Cardiac muscle cell (in vitro differentiated cells and primary cell): ENCODE measurements around the gene SUSD2. TPM values are rescaled to one million over a fixed set of nuclear protein-coding genes. Genes with fewer than 3 reads are reported as not detected.

ENCODE experiments used
- DNase-seq, 2 donors: peaks; one replicate each; pipeline versions ENCODE4 v3.0.0 to v3.0.0-alpha.2; 2010 to 2017; ENCODE audit warnings: low read depth in 1 of 2, low spot score in 1 of 2
- H3K27ac ChIP-seq: fragments of 200-600 bp; sonication (generic); 2 replicates; pipeline ENCODE4 v1.5.1; 2016
- H3K27me3 ChIP-seq: fragments of 200-600 bp; sonication (generic); 2 replicates; pipeline ENCODE4 v1.6.0; 2016; ENCODE audit warnings: control low read depth
- H3K36me3 ChIP-seq: fragments of 200-600 bp; sonication (generic); 2 replicates; pipeline ENCODE4 v1.5.1; 2016; ENCODE audit warnings: control low read depth
- H3K4me1 ChIP-seq: fragments of 200-600 bp; sonication (generic); 2 replicates; pipeline ENCODE4 v1.8.1; 2017; ENCODE audit warnings: low read depth, mild to moderate bottlenecking, mixed run types
- H3K4me3 ChIP-seq: fragments of 200-600 bp; sonication (generic); 2 replicates; pipeline ENCODE4 v1.5.1; 2016; ENCODE audit warnings: mild to moderate bottlenecking
- H3K9me3 ChIP-seq: fragments of 200-600 bp; sonication (generic); 2 replicates; pipeline ENCODE4 v1.5.1; 2017; ENCODE audit warnings: low read depth, mild to moderate bottlenecking, control low read depth
- polyA plus RNA-seq: library from polyadenylated mRNA; unstranded; fragments of >200 nt; fragmentation: Nextera tagmentation; extraction: Ambion mirVana; gene quantifications from 2 replicates; pipeline ENCODE4 v1.2.1, GENCODE V29; 2016
- total RNA-seq: library from RNA; depleted of rRNA; stranded (reverse); fragments of >200 nt; gene quantifications from 2 replicates; pipeline ENCODE4 v1.2.3, GENCODE V29; 2016
- TF ChIP-seq, protein P1 (sequence below): IDR thresholded peaks from 2 replicates; pipeline ENCODE4 v1.5.1; 2012; ENCODE audit warnings: low read depth, mild to moderate bottlenecking, low read length

Gene SUSD2
- total and polyA plus RNA-seq, 2 experiments from 2014 or later = 1.8 to 2.6 TPM

DNA sequence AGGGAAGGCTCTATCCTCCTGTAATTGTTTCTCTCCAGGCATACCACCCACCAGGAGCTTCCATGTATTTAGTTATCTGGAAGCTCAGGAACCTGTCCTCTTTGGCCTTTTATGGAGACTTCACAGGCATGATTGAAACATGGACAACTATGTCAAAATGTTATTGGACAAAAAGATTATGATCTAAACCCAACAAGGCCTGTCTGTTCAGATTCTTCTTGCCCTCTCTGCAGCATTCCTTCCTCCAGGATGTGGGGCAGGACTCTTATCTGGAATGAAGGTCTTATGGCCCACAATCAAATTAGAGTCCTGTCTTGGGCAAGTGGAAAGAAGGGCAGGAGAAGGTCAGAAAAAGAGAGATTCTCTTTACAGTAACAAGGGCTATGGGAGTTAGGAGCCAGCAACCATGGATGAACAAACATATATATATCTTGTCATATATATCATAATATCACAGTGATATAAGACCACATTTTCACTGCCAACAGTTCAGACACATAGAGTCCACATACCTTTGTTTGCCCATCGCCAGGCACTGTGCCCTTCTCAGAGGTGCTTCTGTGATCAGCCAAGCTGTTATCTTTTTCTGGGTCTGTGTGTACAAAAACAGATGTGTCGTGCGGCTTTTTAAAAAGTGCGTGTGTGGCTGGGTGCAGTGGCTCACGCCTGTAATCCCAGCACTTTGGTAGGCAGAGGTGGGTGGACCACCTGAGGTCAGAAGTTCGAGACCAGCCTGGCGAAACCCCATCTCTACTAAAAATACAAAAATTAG, 42.5 kb upstream of the SUSD2 start:
- no peak for DNase-seq
- H3K4me1 ChIP-seq = peaks cover 3% of the 10 kb centered on the region
- H3K27ac ChIP-seq = peak overlapping the region; percentile 35
- no peaks in the 10 kb centered on the region for H3K9me3 ChIP-seq
- no peak overlapping the region for H3K4me3 ChIP-seq
- TF ChIP-seq, protein P1, sequence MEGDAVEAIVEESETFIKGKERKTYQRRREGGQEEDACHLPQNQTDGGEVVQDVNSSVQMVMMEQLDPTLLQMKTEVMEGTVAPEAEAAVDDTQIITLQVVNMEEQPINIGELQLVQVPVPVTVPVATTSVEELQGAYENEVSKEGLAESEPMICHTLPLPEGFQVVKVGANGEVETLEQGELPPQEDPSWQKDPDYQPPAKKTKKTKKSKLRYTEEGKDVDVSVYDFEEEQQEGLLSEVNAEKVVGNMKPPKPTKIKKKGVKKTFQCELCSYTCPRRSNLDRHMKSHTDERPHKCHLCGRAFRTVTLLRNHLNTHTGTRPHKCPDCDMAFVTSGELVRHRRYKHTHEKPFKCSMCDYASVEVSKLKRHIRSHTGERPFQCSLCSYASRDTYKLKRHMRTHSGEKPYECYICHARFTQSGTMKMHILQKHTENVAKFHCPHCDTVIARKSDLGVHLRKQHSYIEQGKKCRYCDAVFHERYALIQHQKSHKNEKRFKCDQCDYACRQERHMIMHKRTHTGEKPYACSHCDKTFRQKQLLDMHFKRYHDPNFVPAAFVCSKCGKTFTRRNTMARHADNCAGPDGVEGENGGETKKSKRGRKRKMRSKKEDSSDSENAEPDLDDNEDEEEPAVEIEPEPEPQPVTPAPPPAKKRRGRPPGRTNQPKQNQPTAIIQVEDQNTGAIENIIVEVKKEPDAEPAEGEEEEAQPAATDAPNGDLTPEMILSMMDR = no peak
- peaks cover 4% of the 10 kb centered on the region for H3K36me3 ChIP-seq
- H3K27me3 ChIP-seq = no peaks in the 10 kb centered on the region

- H3K36me3 ChIP-seq = no peaks in the 10 kb centered on the region
- H3K9me3 ChIP-seq = no peaks in the 10 kb centered on the region
- no peak overlapping the region for H3K27ac ChIP-seq
- H3K4me3 ChIP-seq = no peak overlapping the region
- no peaks in the 10 kb centered on the region for H3K27me3 ChIP-seq
- DNase-seq = no peak
- TF ChIP-seq, protein P1 = no peak
- H3K4me1 ChIP-seq = peaks cover 17% of the 10 kb centered on the region
These were observed 40.9 kb upstream of the SUSD2 start for GRCh38 chr22:24140357-24140756.

GRCh38 chr22:24141586-24141985, 39.7 kb upstream of the SUSD2 start:
- Histone ChIP-seq H3K27ac (no peak overlapping the region), H3K4me3 (no peak overlapping the region), H3K4me1 (peaks cover 28% of the 10 kb centered on the region), H3K36me3 (no peaks in the 10 kb centered on the region), H3K27me3 (no peaks in the 10 kb centered on the region), H3K9me3 (no peaks in the 10 kb centered on the region)
- TF ChIP-seq, protein P1 = no peak
- no peak for DNase-seq

- Histone ChIP-seq H3K9me3 (no peaks in the 10 kb centered on the region), H3K4me3 (no peak overlapping the region), H3K4me1 (peaks cover 34% of the 10 kb centered on the region), H3K36me3 (no peaks in the 10 kb centered on the region), H3K27ac (no peak overlapping the region), H3K27me3 (no peaks in the 10 kb centered on the region)
- TF ChIP-seq, protein P1 = no peak
- DNase-seq = no peak
These were observed 39.0 kb upstream of the SUSD2 start for GRCh38 chr22:24142241-24142640.

DNA sequence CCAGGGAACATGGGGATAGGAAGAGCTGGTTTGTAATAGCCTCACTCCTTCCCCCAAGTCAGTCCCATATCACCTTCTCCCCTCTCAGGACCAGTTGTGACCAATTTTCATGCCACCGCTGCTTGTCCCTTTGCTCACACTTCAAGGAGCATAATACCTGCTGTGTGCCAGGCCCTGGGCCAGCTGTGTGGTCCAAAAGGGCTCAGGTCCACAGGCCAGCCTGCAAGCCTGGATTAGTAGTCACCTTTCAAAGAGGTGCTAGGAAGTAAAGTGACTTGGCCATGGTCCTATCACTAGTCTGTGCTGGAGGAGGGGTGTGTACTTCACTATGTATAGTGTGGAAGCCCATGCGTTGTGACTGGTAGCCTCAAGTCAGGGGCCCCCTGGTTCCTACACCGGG, 38.5 kb upstream of the SUSD2 start:
- H3K4me1 ChIP-seq = peaks cover 40% of the 10 kb centered on the region
- no peak overlapping the region for H3K4me3 ChIP-seq
- H3K9me3 ChIP-seq = no peaks in the 10 kb centered on the region
- no peaks in the 10 kb centered on the region for H3K36me3 ChIP-seq
- H3K27ac ChIP-seq = no peak overlapping the region
- DNase-seq = no peak
- H3K27me3 ChIP-seq = no peaks in the 10 kb centered on the region
- TF ChIP-seq, protein P1 = no peak
